SKM-1 treated with dmso at 0.1 percent for 144 hours (cell line): ENCODE data around the gene GGTLC2.
"Not testable (repeated sequence)": the region's sequence is repeated elsewhere in the genome, so short reads cannot be mapped to it uniquely, and the experiment has no call there.

Source experiments
- DNase-seq: peaks from one replicate; lab custom pipeline; 2025; ENCODE audit not compliant: unreplicated experiment; lab: John Stamatoyannopoulos, UW

Gene GGTLC2

DNA sequence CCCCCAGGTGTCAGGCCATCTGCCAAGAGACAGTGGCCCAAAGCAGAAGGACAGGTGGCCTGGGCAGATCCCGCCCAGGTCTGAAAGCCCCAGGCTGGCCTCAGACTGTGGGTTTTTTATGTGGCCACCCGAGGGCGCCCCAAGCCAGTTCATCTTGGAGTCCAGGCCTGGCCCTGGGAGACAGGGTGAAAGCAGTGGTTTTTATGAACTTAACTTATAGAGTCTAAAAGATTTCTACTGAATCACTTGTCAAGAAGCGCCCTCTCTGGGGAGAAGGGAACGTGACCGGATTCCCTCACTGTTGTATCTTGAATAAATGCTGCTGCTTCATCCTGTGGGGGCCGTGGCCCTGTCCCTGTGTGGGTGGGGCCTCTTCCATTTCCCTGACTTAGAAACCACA, 8.2 kb upstream of the GGTLC2 start:
- not testable (repeated sequence) for DNase-seq

DNA sequence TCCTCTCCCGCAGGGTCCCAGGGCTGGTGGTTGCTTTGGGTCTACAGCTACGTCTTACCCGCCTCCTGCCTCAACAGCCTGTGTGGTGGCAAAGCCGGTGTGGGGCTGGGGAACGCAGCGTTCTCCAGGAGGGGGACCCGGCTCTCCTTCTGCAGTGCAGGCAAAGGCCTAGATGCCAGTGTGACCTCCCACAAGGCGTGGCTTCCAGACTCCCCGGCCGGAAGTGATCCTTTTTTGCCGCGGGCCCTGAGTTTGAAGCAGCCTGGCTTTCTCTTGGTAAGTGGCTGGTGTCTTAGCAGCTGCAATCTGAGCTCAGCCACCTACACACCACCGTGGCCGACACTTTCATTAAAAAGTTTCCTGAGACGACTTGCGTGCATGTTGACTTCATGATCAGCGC, 6.1 kb upstream of the GGTLC2 start:
- not testable (repeated sequence) for DNase-seq

DNA sequence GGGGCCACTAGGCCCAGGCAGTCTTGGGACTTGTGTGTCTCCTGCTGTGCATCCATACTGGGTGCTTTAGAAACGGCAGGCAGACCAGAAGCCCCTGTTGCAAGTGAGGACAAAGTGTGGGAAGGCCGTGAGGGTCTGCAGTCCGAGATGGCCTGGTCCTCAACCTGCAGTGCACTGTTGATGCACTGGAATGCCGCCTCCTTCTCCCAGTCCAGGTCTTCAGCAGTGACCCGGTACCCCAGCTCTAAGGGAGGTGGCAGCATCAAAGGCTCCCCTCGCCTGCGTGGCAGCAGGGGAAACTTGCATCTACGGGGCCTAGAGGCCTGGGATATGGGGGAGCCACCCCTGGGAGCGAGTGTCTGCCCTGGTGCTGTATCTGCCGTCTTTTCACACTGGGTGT, 2.2 kb upstream of the GGTLC2 start:
- not testable (repeated sequence) for DNase-seq

DNA sequence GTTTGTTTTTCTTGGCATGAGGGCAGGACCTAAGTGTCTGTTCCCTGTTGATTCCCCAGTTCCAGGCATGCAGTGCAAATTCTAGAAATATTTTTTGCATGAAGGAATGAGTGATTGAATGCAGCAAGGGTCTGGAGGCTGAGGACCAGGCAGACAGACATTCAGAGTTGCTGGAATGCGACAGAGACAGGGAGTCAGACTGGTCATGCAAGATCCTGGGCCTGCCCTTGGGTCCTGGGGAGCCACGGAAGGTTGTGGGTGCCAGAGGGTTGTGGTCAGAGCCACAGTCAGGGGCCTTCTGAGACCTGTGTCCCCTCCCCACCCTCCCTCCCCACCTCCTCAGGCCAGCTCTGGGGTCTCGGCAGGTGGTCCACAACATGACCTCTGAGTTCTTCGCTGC, 1.6 kb downstream of the GGTLC2 start:
- not testable (repeated sequence) for DNase-seq

DNA sequence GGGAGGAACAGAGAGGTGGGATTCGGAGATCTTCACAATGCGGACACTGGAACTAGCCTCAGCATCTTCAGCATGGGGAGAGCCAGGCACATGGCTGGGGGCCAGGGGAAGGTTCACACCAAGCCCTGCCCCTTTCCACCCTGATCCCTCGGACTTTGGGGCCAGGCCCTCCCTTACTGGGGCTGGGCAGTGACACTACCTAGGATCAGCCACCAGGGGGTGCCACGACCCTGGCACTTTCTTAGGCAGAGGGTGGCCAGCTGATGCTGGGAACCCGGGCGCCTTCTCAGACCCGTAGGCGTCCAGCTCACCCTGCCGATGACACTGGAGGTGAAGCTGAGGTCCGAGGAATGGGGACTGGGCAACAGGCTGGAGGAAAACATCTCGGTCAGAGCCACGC, 3.5 kb downstream of the GGTLC2 start:
- not testable (repeated sequence) for DNase-seq

DNA sequence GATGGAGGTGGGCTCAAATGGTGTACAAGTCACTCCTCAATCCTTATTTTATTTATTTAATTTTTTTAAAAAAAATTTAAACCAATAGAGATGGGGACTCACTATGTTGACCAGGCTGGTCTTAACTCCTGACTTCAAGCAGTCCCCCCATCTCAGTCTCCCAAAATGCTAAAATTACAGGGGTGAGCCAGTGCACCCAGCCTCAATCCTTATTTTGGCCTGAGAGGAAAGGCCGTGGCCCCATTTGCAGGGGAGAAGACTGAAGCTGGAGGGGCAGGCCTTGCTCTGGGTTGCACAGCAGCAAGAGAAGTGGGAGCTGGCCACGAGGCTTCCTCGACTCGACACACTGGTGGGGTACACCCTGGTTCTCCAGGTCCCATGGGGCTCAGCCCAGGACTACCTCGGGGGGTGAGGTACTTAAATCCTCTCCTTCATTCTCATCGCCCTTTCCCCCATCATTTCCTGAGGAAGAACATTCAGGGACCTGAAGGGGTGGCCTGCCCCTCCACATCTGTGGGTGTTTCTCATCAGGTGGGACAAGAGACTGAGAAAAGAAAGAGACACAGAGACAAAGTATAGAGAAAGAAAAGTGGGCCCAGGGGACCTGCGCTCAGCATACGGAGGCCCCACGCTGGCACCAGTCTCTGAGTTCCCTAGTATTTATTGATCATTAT, 4.6 kb downstream of the GGTLC2 start:
- DNase-seq: not testable (repeated sequence)

DNA sequence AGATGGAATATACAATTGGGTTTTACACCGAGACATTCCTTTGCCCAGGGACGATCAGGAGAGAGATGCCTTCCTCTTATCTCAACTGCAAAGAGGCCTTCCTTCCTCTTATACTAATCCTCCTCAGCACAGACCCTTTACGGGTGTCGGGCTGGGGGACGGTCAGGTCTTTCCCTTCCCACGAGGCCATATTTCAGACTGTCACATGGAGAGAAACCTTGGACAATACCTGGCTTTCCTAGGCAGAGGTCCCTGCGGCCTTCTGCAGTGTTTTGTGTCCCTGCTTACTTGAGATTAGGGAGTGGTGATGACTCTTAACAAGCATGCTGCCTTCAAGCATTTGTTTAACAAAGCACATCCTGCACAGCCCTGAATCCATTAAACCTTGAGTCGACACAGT, 5.3 kb downstream of the GGTLC2 start:
- DNase-seq: not testable (repeated sequence)

DNA sequence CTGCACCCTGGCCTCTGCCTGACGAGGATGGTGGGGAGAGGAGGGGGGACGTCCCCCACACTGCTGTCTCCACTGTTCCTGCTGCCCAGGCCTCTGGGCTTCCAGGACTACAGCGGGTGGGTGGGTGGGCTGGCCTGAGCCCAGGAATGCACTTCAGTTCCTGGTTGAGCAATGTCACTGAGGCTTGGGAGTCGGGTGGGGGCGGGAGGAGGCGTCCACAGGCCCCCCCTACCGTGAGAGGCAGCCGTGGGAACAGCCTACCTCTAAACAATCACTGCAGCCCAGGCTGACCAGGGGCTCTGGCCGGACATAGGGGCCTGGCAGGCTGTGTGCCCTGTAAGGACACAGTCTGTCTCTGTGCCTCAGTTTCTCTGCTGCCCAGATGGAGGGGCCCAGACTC, 6.0 kb downstream of the GGTLC2 start:
- DNase-seq: not testable (repeated sequence)

DNA sequence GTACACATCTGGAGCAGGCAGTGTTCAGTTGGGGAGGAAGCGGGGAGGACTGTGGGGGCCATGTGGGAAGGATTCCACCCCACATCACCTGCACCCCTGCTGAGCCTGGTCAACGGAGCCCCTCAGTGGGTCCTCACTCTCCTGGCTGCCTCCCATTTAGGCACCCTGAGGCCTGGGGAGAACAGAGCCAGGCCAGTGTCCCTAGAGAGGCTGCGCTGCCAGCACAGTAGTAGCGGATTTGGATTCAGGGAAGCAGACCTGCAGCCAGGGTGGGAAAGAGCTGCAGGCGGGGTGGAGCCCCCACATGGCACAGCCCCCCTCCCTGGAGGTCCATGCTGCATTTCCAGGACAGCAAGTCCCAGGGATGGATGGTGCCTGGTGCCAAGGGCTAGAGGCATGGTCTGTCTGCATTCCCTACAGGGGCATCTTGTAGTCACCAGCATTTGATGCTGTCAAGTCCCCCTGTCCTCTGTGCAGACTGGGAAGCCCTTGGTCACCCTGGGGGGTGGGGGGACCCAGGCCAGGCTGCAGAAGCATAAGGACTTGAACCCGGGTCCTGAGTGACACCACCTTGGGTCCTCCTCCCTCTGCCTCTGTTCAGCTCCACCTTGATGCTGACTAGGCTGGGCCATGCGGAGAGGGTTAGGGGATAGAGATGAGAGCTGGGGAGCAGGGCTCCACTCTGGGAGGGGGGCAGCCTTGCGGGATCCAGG, 6.5 kb downstream of the GGTLC2 start:
- not testable (repeated sequence) for DNase-seq

DNA sequence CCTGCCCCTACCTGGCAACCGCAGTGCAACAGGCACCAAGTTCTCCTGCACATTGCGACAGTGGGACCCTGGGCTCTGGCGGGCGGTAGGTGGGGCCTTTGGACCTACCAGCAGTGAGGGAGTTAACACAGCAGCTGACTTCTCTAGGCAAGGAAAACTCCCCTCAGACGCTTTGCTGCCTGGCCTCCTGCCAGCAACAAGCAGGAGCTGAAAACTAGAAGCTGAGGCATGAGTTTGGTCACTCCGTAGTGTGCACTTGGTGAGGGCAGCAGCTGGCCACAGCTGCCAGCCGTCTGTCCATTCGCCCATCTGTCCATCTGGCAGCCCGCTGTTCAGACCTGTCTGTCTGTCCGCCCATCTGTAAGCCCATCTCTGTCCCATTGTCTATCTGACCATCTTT, 7.2 kb downstream of the GGTLC2 start:
- not testable (repeated sequence) for DNase-seq

DNA sequence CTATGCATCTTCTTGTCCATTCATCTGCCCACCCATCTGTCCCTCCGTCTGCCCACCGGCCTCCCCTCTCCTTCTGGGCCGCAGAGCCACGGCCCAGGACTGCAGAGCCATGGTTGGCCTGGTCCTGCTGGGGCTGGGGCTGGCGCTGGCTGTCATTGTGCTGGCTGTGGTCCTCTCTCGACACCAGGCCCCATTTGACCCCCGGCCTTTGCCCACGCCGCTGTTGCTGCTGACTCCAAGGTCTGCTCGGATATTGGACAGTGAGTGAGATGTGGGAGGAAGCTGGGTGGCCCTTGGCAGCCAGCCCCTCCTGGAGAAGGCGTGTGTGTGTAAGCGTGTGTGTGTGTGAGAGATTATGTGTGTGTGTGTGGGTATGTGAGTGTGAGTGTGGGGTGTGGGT, 7.7 kb downstream of the GGTLC2 start:
- not testable (repeated sequence) for DNase-seq

DNA sequence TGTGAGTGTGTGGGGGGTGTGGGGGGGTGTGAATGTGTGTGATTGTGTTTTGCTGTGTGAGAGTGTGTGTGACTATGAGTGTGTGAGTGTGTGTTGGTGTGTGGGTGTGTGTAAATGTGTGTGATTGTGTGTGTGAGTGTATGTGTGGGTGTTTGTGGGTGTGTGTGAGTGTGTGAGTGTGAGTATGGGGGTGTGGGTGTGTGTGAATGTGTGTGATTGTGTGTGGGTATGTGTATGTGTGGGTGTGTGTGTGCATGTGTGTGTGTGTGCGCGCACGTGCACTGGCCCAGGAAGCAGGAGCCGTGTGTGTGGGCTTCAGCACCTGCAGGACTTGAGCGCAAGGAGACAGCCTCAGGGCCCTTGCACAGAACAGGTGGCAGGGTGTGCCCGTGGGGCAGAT, 8.2 kb downstream of the GGTLC2 start:
- not testable (repeated sequence) for DNase-seq

DNA sequence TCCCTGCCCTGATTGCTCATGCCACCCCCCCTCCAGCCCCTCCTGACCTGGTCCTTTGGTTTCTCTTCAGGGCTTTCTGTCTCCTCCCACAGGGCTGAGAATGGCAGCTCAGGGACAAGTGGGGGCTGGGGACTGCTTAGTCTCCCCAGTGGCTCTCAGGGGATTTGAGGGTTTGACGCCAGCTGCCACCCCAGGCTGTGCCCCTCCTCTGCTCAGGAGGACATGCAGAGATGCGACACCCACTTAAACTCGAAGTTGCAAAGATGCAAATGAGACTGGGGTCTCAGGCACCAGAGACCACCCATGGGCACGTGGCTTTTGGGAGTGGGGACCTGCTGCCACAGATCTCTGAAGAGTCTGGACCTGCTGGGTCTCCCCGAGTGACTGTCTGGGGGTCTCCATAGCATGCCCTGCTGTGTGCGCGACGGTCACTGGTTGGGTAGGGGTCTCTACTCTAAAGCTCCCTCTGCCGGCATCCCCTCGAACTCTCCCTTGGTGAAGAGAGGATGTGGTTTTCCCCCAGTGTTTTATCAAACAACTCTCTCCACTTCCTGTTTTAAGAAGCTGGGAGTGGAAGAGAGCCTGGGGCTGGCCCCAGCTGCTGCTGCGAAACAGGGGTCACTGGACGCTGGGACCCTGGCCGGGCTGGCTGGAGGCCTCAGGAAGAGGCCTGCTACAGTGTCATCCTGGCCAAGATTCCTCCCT, 9.4 kb downstream of the GGTLC2 start:
- DNase-seq: not testable (repeated sequence)

DNA sequence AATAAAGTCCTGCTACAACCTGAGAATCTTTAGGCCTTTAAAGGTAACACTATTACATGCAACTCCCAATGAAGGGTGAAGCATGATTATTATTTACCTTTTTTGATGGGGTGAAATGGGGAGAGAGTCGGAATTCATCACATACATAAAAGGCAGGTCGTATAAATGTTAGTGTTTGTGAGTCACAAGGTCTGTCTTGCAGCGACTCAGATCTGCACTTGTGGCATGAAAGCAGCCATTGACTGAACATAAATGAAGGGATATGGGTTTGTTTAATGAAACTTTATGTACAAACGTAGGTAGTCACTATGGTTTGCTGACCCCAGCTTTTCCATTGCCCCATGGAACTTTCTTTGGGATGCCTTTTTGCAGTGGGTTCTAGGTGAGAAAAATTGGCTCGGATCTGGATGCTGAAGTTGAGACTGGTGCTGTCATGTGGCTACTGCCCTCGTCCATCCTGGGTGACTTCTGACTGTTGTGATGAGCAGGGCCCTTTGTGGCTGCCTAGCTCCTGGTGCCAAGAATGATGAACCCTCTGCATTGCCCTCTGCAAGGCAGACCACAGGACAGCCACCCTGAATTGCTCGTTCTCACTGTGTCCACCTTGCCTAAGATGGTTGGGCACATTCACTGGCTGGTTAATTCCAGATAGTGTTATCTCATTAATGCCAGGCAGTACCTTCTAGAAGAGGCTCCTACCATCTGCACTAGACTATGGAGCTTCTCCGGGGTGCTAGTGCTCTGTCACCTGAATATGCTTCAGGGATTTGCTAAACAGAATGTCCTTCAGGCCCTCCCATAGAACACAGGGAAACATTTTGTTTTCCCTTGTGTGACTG, 11.3 kb downstream of the GGTLC2 start:
- DNase-seq: no peak

DNA sequence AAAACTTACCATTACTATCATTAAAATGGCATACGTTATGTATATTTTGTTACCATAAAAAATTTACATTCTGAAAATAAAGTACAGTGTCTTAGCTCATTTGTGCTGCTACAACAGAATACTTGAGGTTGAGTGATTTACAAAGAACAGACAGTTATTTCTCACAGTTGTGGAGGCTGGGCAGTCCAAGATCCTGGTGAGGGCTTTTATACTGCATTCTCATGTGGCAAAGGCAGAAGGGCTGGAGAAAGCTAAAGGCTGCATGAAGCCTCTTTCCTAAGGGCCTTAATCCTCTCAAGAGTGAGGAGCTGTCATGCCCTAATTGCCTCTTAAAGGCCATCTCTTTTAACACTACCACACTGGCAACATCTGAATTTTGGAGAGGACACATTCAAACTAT, 13.3 kb downstream of the GGTLC2 start:
- DNase-seq: no peak

DNA sequence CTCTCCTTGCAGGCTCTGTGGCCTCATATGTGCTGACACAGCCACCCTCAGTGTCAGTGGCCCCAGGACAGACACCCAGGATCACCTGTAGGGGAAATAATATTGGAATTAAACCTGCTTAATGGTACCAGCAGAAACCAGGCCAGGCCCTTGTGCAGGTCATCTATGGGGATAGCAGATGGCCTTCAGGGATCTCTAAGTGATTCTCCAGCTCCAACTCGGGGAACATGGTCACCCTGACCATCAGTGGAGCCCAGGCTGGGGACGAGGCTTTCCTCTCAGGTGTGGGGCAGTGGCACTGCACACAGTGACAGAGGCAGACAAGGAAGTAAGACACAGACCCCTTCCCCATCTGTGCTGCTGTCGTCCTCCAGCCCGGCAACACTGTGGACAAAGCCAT, 16.9 kb downstream of the GGTLC2 start:
- DNase-seq: no peak

DNA sequence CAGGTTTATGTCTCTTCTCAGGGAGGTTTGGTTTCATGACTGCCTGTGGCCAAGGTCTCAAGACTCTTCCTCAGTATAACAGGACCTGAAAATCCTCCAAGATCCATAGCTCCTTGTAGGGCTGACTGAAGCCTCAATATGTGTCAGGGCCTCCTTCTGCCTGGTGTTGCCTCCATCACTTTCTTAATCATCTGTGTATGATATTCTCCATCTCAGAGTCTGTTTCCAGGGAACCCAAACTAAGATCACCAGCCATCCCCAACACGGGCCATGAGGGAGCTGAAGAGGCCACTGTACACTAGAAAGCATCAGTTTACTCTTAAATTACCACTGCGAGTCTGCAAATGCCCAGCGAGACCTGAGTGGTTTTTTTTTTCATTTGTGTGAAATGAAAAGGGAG, 17.7 kb downstream of the GGTLC2 start:
- no peak for DNase-seq

DNA sequence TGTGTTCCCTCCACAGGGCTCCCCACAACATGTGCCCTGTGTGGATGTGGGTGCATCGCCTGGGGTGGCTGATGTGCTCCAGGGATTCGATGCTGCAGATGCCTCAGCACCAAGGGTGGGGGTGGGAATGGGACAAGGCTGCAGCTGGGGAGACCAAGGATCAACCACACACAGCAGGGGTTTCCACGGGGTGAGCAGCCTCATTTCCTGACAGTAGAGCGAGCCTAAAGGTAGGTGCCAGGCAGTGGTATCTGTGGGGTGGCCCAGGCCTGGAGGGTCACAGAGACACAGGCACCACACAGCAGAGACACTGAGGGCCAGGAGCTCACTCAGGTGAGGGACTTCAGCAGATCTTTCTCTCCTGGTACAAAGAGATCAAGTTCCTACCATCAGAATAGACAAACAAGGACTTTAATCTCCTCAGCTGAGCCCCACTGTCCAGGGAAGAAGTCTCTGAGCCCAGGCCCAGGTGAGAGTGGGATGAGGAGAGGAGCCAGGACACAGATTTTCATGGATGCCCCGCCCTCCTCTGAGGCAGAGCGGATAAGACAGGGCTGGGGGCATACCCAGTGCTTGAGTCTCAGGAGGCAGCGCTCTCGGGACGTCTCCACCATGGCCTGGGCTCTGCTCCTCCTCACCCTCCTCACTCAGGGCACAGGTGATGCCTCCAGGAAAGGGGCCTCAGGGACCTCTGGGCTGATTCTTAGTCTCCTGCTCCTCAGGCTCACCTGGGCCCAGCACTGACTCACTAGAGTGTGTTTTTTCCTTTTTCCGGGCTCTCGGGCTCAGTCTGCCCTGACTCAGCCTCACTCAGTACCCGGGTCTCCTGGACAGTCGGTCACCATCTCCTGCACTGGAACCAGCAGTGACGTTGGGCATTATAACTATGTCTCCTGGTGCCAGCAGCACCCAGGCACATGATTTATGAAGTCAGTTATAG, 19.7 kb downstream of the GGTLC2 start:
- DNase-seq: no peak

DNA sequence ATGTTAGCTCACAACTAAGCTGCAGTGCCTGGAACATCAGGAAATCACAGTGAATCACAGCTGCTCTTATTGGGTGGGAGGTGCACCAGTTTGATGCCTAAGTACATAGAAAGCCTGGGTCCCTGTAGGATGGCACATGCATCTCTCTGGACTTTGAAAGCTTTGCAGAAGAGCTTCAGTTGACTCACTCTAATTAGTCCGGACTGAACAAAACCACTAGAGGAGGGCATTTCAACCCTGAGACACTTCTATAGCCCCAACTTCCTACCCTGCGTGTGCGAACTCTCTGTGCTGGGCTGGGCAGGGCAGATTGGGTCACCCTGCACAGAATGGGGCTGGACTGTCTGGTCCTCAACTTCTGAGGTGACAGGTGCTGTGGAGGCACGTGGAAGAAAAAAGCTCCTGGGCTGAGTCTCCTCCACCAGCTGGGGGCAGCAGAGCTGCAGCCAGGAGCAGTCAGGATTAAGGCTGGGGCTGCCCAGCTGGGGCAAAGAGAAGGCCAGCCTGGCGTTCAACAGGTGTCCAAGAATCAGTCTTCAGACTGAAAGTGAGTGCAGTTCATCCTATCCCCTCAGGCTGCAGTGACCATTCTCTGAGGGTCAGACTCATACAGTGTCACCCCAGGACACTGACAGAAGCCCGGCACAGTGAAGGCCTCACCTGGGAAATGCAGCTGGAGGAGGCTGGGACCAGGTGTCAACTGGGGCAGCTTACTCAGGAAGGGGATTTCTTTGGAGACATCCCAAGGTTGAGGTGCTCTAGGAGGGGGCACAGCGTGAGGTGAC, 22.1 kb downstream of the GGTLC2 start:
- peak; percentile 13 for DNase-seq
